Heart right ventricle (tissue), 16 donors: Measurements from ENCODE around the gene S1PR2. TPM values are rescaled to one million over a fixed set of nuclear protein-coding genes. Genes with fewer than 3 reads are reported as not detected.
A peak's percentile ranks its signal among the peaks of the same experiment; 100 is the strongest.
"Not testable (repeated sequence)": the region's sequence is repeated elsewhere in the genome, so short reads cannot be mapped to it uniquely, and the experiment has no call there.

Source experiments
- ATAC-seq, 8 donors: fragments of 200-7000 bp; cut with Tn5 transposase; one replicate each; pipeline ENCODE4 v1.9.1; 2020; ENCODE audit warnings: mild to moderate bottlenecking in 8 of 8, moderate library complexity in 8 of 8, moderate number of reproducible peaks in 1 of 8
- DNase-seq, 2 donors: peaks; one replicate each; pipeline ENCODE4 v3.0.0-alpha.2; 2020
- H3K27ac ChIP-seq, 10 donors: fragments of 200-600 bp; sonication (generic) in 2 of 10; one replicate each; pipeline versions ENCODE4 v1.5.0 to v1.8.0; 2020 to 2022; ENCODE audit warnings: mild to moderate bottlenecking in 3 of 10
- H3K27me3 ChIP-seq, 7 donors: fragments of 200-600 bp; one replicate each; pipeline ENCODE4 v1.8.0; 2021 to 2022; ENCODE audit warnings: mild to moderate bottlenecking in 2 of 7
- H3K36me3 ChIP-seq, 9 donors: fragments of 200-600 bp; sonication (generic) in 1 of 9; one replicate each; pipeline versions ENCODE4 v1.5.0 to v1.8.0; 2020 to 2022; ENCODE audit warnings: mild to moderate bottlenecking in 2 of 9
- H3K4me1 ChIP-seq, 9 donors: fragments of 200-600 bp; sonication (generic) in 1 of 9; one replicate each; pipeline versions ENCODE4 v1.5.0 to v1.8.0; 2020 to 2022; ENCODE audit warnings: mild to moderate bottlenecking in 4 of 9
- H3K4me3 ChIP-seq, 10 donors: fragments of 200-600 bp; sonication (generic) in 2 of 10; one replicate each; pipeline versions ENCODE4 v1.5.0 to v1.8.0; 2020 to 2022; ENCODE audit warnings: mild to moderate bottlenecking in 7 of 10, moderate library complexity in 2 of 10
- H3K9me3 ChIP-seq, 11 donors: fragments of 200-600 bp in 10 of 11; sonication (generic) in 2 of 11; one replicate each; pipeline versions ENCODE4 v1.5.0 to v1.8.0; 2013 to 2022; ENCODE audit warnings: mild to moderate bottlenecking in 2 of 11, control low read depth in 1 of 11, moderate library complexity in 1 of 11
- CTCF ChIP-seq, 9 donors: fragments of 200-600 bp; sonication (generic) in 2 of 9; IDR thresholded peaks; one replicate each; pipeline versions ENCODE4 v1.5.0 to v1.8.0; 2021 to 2022; ENCODE audit warnings: antibody characterized with exemption in 9 of 9, mild to moderate bottlenecking in 5 of 9, moderate library complexity in 1 of 9
- WGBS, 2 donors: extraction: QIAGEN DNeasy Blood & Tissue Kit; methylation state at CpG; one replicate each; pipeline ENCODE4 v1.1.7; 2013; ENCODE audit warnings: inconsistent platforms in 1 of 2; 5-methylcytosine and 5-hydroxymethylcytosine counted together
- intact Hi-C, 10 donors: fragments of 100-400 bp; cut with DNase I; formaldehyde crosslinking; loops; one replicate each; pipeline versions ENCODE4 v1.11.1 to v1.14.2; 2022
- polyA plus RNA-seq, 2 donors: library from polyadenylated mRNA; stranded (reverse); fragments of 200-250 nt; gene quantifications; one replicate each; pipeline ENCODE4 v1.2.3, GENCODE V29; 2013
- total RNA-seq, 10 donors: library from RNA; stranded (reverse); fragmentation: NEBNext Ultra II Directional in 3 of 10; extraction: Animal tissue kit (Norgen Biotek cat#: 25700) in 3 of 10; gene quantifications; one replicate each; pipeline versions ENCODE4 v1.2.1 to v1.2.4, GENCODE V29; 2021 to 2023
- donor health status: Arrhythmogenic right ventricular cardiomyopathy.
- donor health status: ischemic (EF 13 %, LVEDD 7.1; RV severe dilation, severe dysfunction).
- donor health status: healthy with polysubstance abuse.
- donor health status: DM: no; HTN: yes; CAD: no.
- donor health status: DM: no; HTN: no; CAD: no.
- donor health status: ischemic (EF 25% LVEDD 6.9; RV normal size, moderate dysfunction).
- donor health status: ischemic (EF 25% LVEDD 5.7; RV mildly dilated, moderate dysfunction).
- donor health status: healthy.
- donor health status: DM: yes; HTN: yes; CAD: no.
- donor health status: Ischemic cardiomyopathy.
- donor health status: ischemic (EF 35%, LVEDD 5.7; RV mildly dilated, moderate dysfunction).
- donor health status: nonischemic (EF 11% LVEDD 7.7; RV severe dilation, severe dysfunction).
- donor health status: DM: yes; HTN: yes; CAD: no.
- donor health status: PGD.
- donor health status: ischemic (EF 29% LVEDD 5.4; RV normal size, mild dysfunction).
- donor health status: nonischemic (EF 23%, LVEDD 6.1; RV moderate dilation, normal function).

S1PR2 gene
- total and polyA plus RNA-seq, 12 donors = 1.8 to 12.2 (median 3.3) TPM

- ATAC-seq (peak; percentile 26 to 77 (median 49)), DNase-seq (peak; percentile 65 to 71)
- Histone ChIP-seq H3K4me1 (peaks cover 6 to 38% (median 28%) of the 10 kb centered on the region in 9 donors), H3K9me3 (no peaks in the 10 kb centered on the region), H3K36me3 (no peaks in the 10 kb centered on the region), H3K27ac (peak overlapping the region in 7 of 10 donors; percentile 40 to 87 (median 83)), H3K4me3 (no peak overlapping the region), H3K27me3 (no peaks in the 10 kb centered on the region)
- WGBS, 2 donors = 56% methylated on average over 12 of the region's 12 CpGs
- no peak for TF ChIP-seq CTCF (IDR thresholded peaks at IDR 0.05)
- intact Hi-C loops = loop anchor here in 2 of 10 donors (5.0 to 10.0 kb wide), 2 partner anchors 46 to 123 kb away; partner anchors contain the start of genes DNMT1 (in 1 of the 2), EIF3G (in 1 of the 2) and P2RY11 (in 1 of the 2)
Observed at GRCh38 chr19:10238172-10238783, 7.1 kb upstream of the S1PR2 start.

- Histone ChIP-seq H3K27ac (peak overlapping the region in 7 of 10 donors; percentile 53 to 87 (median 83)), H3K4me1 (peaks cover 6 to 38% (median 28%) of the 10 kb centered on the region in 9 donors), H3K9me3 (no peaks in the 10 kb centered on the region), H3K4me3 (no peak overlapping the region), H3K27me3 (no peaks in the 10 kb centered on the region), H3K36me3 (no peaks in the 10 kb centered on the region)
- WGBS, 2 donors = 77 to 88% methylated on average over 6 of the region's 6 CpGs
- TF ChIP-seq CTCF (IDR thresholded peaks at IDR 0.05) = no peak
- DNase-seq (no peak), ATAC-seq (peak in 1 of 8 donors; percentile 4)
- intact Hi-C loops = loop anchor here in 2 of 10 donors (5.0 to 10.0 kb wide), 2 partner anchors 45 to 123 kb away; partner anchors contain the start of genes DNMT1 (in 1 of the 2), EIF3G (in 1 of the 2) and P2RY11 (in 1 of the 2)
Observed at GRCh38 chr19:10237702-10238101, 6.6 kb upstream of the S1PR2 start.

GRCh38 chr19:10235409-10235808, 4.3 kb upstream of the S1PR2 start:
- DNase-seq, H3K9me3 ChIP-seq, H3K36me3 ChIP-seq, H3K27me3 ChIP-seq, ATAC-seq, H3K4me3 ChIP-seq: not testable (repeated sequence)
- intact Hi-C loops = loop anchor here in 2 of 10 donors (5.0 to 10.0 kb wide), 2 partner anchors 43 to 121 kb away; partner anchors contain the start of genes DNMT1 (in 1 of the 2), EIF3G (in 1 of the 2) and P2RY11 (in 1 of the 2)
- 92 to 95% methylated on average over 7 of the region's 7 CpGs for WGBS, 2 donors
- Histone ChIP-seq H3K4me1 (peaks cover 6 to 50% (median 42%) of the 10 kb centered on the region in 9 donors), H3K27ac (peak overlapping the region in 9 of 10 donors; percentile 46 to 89 (median 83))

- Histone ChIP-seq H3K9me3 (no peaks in the 10 kb centered on the region), H3K27ac (peak overlapping the region in 6 of 10 donors; percentile 1 to 89 (median 84)), H3K36me3 (no peaks in the 10 kb centered on the region), H3K27me3 (peaks cover 0 to 5% (median 0%) of the 10 kb centered on the region in 7 donors), H3K4me1 (peaks cover 8 to 54% (median 46%) of the 10 kb centered on the region in 9 donors), H3K4me3 (no peak overlapping the region)
- WGBS, 2 donors = 71 to 78% methylated on average over 4 of the region's 4 CpGs
- intact Hi-C loops = loop anchor here in 2 of 10 donors (5.0 to 10.0 kb wide), 2 partner anchors 43 to 120 kb away; partner anchors contain the start of genes DNMT1 (in 1 of the 2), EIF3G (in 1 of the 2) and P2RY11 (in 1 of the 2)
- ATAC-seq = no peak
- DNase-seq = no peak
- TF ChIP-seq CTCF (IDR thresholded peaks at IDR 0.05) = no peak
Observed at GRCh38 chr19:10235003-10235402, 3.9 kb upstream of the S1PR2 start.
